Measurements from ENCODE around the gene SYNDIG1L. TPM values are rescaled to one million over a fixed set of nuclear protein-coding genes. Genes with fewer than 3 reads are reported as not detected.
A peak's percentile ranks its signal among the peaks of the same experiment; 100 is the strongest.

The SYNDIG1L gene
- total and polyA plus RNA-seq, 5 donors from 2014 or later = not detected

- Histone ChIP-seq H3K9me3 (ENCODE audit: control insufficient read depth in 2 of 2, low read length in 2 of 2) (no peaks in the 10 kb centered on the region), H3K27me3 (ENCODE audit: control insufficient read depth, insufficient read depth, low read length) (peaks cover 19% of the 10 kb centered on the region), H3K27ac (ENCODE audit: insufficient read depth, low read length, poor library complexity, severe bottlenecking) (no peak overlapping the region), H3K4me3 (ENCODE audit: low read depth, low read length) (no peak overlapping the region), H3K36me3 (ENCODE audit: control insufficient read depth, insufficient read depth, low read length) (no peaks in the 10 kb centered on the region), H3K4me1 (ENCODE audit: control insufficient read depth, insufficient read depth, low read length, poor library complexity, severe bottlenecking) (no peaks in the 10 kb centered on the region)
- Mint-ChIP-seq H3K4me3 (no peak overlapping the region), H3K27me3 (peaks cover 43% of the 10 kb centered on the region), H3K9me3 (peaks cover 0 to 2% (median 0%) of the 10 kb centered on the region in 7 donors), H3K36me3 (peaks cover 3% of the 10 kb centered on the region), H3K27ac (no peak overlapping the region), H3K4me1 (peaks cover 0 to 3% (median 0%) of the 10 kb centered on the region in 4 donors)
- ATAC-seq (ENCODE audit: low read depth in 2 of 2) = no peak
- DNase-seq = no peak
Measured at GRCh38 chr14:74429221-74429691, 3.2 kb upstream of the SYNDIG1L start.

GRCh38 chr14:74427651-74428050, 1.6 kb upstream of the SYNDIG1L start:
- Mint-ChIP-seq H3K4me1 (peaks cover 0 to 3% (median 0%) of the 10 kb centered on the region in 4 donors), H3K9me3 (peaks cover 0 to 4% (median 0%) of the 10 kb centered on the region in 7 donors), H3K27me3 (peaks cover 51% of the 10 kb centered on the region), H3K27ac (no peak overlapping the region), H3K36me3 (peaks cover 3% of the 10 kb centered on the region), H3K4me3 (no peak overlapping the region)
- H3K27me3 ChIP-seq (ENCODE audit: control insufficient read depth, insufficient read depth, low read length) = peaks cover 19% of the 10 kb centered on the region
- ATAC-seq (ENCODE audit: low read depth in 2 of 2) (no peak), DNase-seq (no peak)
- no peaks in the 10 kb centered on the region for H3K4me1 ChIP-seq (ENCODE audit: control insufficient read depth, insufficient read depth, low read length, poor library complexity, severe bottlenecking)
- H3K27ac ChIP-seq (ENCODE audit: insufficient read depth, low read length, poor library complexity, severe bottlenecking) = no peak overlapping the region
- no peak overlapping the region for H3K4me3 ChIP-seq (ENCODE audit: low read depth, low read length)
- no peaks in the 10 kb centered on the region for H3K36me3 ChIP-seq (ENCODE audit: control insufficient read depth, insufficient read depth, low read length)
- H3K9me3 ChIP-seq (ENCODE audit: control insufficient read depth in 2 of 2, low read length in 2 of 2) = no peaks in the 10 kb centered on the region

GRCh38 chr14:74425525-74426201, 347 bp downstream of the SYNDIG1L start:
- H3K4me1 Mint-ChIP-seq = peaks cover 0 to 3% (median 0%) of the 10 kb centered on the region in 4 donors
- DNase-seq (peak; percentile 11 to 55 (median 17)), ATAC-seq (ENCODE audit: low read depth in 2 of 2) (peak; percentile 54)
- H3K36me3 Mint-ChIP-seq = peaks cover 3% of the 10 kb centered on the region
- H3K27me3 Mint-ChIP-seq = peaks cover 65% of the 10 kb centered on the region
- no peak overlapping the region for H3K27ac Mint-ChIP-seq
- H3K9me3 Mint-ChIP-seq = peaks cover 0 to 6% (median 2%) of the 10 kb centered on the region in 7 donors
- Histone ChIP-seq H3K36me3 (ENCODE audit: control insufficient read depth, insufficient read depth, low read length) (no peaks in the 10 kb centered on the region), H3K4me1 (ENCODE audit: control insufficient read depth, insufficient read depth, low read length, poor library complexity, severe bottlenecking) (no peaks in the 10 kb centered on the region), H3K27me3 (ENCODE audit: control insufficient read depth, insufficient read depth, low read length) (peaks cover 16% of the 10 kb centered on the region), H3K27ac (ENCODE audit: insufficient read depth, low read length, poor library complexity, severe bottlenecking) (no peak overlapping the region), H3K9me3 (ENCODE audit: control insufficient read depth in 2 of 2, low read length in 2 of 2) (no peaks in the 10 kb centered on the region), H3K4me3 (ENCODE audit: low read depth, low read length) (no peak overlapping the region)
- no peak overlapping the region for H3K4me3 Mint-ChIP-seq

GRCh38 chr14:74424606-74425005, 1.4 kb downstream of the SYNDIG1L start:
- ATAC-seq (ENCODE audit: low read depth in 2 of 2) = no peak

GRCh38 chr14:74423246-74423645, 2.8 kb downstream of the SYNDIG1L start:
- no peak for ATAC-seq (ENCODE audit: low read depth in 2 of 2)
- peaks cover 55% of the 10 kb centered on the region for H3K27me3 Mint-ChIP-seq
- Histone ChIP-seq H3K4me3 (ENCODE audit: low read depth, low read length) (no peak overlapping the region), H3K27me3 (ENCODE audit: control insufficient read depth, insufficient read depth, low read length) (peaks cover 25% of the 10 kb centered on the region), H3K27ac (ENCODE audit: insufficient read depth, low read length, poor library complexity, severe bottlenecking) (no peak overlapping the region), H3K36me3 (ENCODE audit: control insufficient read depth, insufficient read depth, low read length) (no peaks in the 10 kb centered on the region), H3K9me3 (ENCODE audit: control insufficient read depth in 2 of 2, low read length in 2 of 2) (no peaks in the 10 kb centered on the region), H3K4me1 (ENCODE audit: control insufficient read depth, insufficient read depth, low read length, poor library complexity, severe bottlenecking) (no peaks in the 10 kb centered on the region)
- H3K4me1 Mint-ChIP-seq = peaks cover 0 to 3% (median 0%) of the 10 kb centered on the region in 4 donors
- no peak overlapping the region for H3K4me3 Mint-ChIP-seq
- DNase-seq = no peak
- H3K36me3 Mint-ChIP-seq = peaks cover 3% of the 10 kb centered on the region
- peaks cover 0 to 6% (median 2%) of the 10 kb centered on the region in 7 donors for H3K9me3 Mint-ChIP-seq
- H3K27ac Mint-ChIP-seq = no peak overlapping the region

More at GRCh38 chr14:74424606-74425005, 1.4 kb downstream of the SYNDIG1L start:
- Mint-ChIP-seq H3K4me1 (peaks cover 0 to 3% (median 0%) of the 10 kb centered on the region in 4 donors), H3K4me3 (no peak overlapping the region), H3K36me3 (peaks cover 3% of the 10 kb centered on the region), H3K27me3 (peaks cover 65% of the 10 kb centered on the region), H3K27ac (no peak overlapping the region), H3K9me3 (peaks cover 0 to 6% (median 2%) of the 10 kb centered on the region in 7 donors)
- H3K27me3 ChIP-seq (ENCODE audit: control insufficient read depth, insufficient read depth, low read length) = peaks cover 17% of the 10 kb centered on the region
- no peak for DNase-seq
- H3K4me1 ChIP-seq (ENCODE audit: control insufficient read depth, insufficient read depth, low read length, poor library complexity, severe bottlenecking) = no peaks in the 10 kb centered on the region
- H3K27ac ChIP-seq (ENCODE audit: insufficient read depth, low read length, poor library complexity, severe bottlenecking) = no peak overlapping the region
- no peak overlapping the region for H3K4me3 ChIP-seq (ENCODE audit: low read depth, low read length)
- no peaks in the 10 kb centered on the region for H3K9me3 ChIP-seq (ENCODE audit: control insufficient read depth in 2 of 2, low read length in 2 of 2)
- no peaks in the 10 kb centered on the region for H3K36me3 ChIP-seq (ENCODE audit: control insufficient read depth, insufficient read depth, low read length)

GRCh38 chr14:74421981-74422380, 4.0 kb downstream of the SYNDIG1L start:
- no peaks in the 10 kb centered on the region for H3K9me3 ChIP-seq (ENCODE audit: control insufficient read depth in 2 of 2, low read length in 2 of 2)
- H3K36me3 ChIP-seq (ENCODE audit: control insufficient read depth, insufficient read depth, low read length) = no peaks in the 10 kb centered on the region
- H3K4me1 Mint-ChIP-seq = peaks cover 0 to 3% (median 0%) of the 10 kb centered on the region in 4 donors
- no peak for ATAC-seq (ENCODE audit: low read depth in 2 of 2)
- peaks cover 43% of the 10 kb centered on the region for H3K27me3 Mint-ChIP-seq
- no peak overlapping the region for H3K4me3 ChIP-seq (ENCODE audit: low read depth, low read length)
- H3K27ac ChIP-seq (ENCODE audit: insufficient read depth, low read length, poor library complexity, severe bottlenecking) = no peak overlapping the region
- no peak overlapping the region for H3K4me3 Mint-ChIP-seq
- no peaks in the 10 kb centered on the region for H3K4me1 ChIP-seq (ENCODE audit: control insufficient read depth, insufficient read depth, low read length, poor library complexity, severe bottlenecking)
- no peak overlapping the region for H3K27ac Mint-ChIP-seq
- peaks cover 27% of the 10 kb centered on the region for H3K27me3 ChIP-seq (ENCODE audit: control insufficient read depth, insufficient read depth, low read length)
- no peaks in the 10 kb centered on the region for H3K36me3 Mint-ChIP-seq
- DNase-seq = no peak
- H3K9me3 Mint-ChIP-seq = peaks cover 0 to 6% (median 2%) of the 10 kb centered on the region in 7 donors

GRCh38 chr14:74419086-74419485, 6.9 kb downstream of the SYNDIG1L start:
- Histone ChIP-seq H3K4me1 (ENCODE audit: control insufficient read depth, insufficient read depth, low read length, poor library complexity, severe bottlenecking) (no peaks in the 10 kb centered on the region), H3K36me3 (ENCODE audit: control insufficient read depth, insufficient read depth, low read length) (no peaks in the 10 kb centered on the region), H3K27me3 (ENCODE audit: control insufficient read depth, insufficient read depth, low read length) (peaks cover 14% of the 10 kb centered on the region), H3K27ac (ENCODE audit: insufficient read depth, low read length, poor library complexity, severe bottlenecking) (no peak overlapping the region), H3K9me3 (ENCODE audit: control insufficient read depth in 2 of 2, low read length in 2 of 2) (no peaks in the 10 kb centered on the region), H3K4me3 (ENCODE audit: low read depth, low read length) (no peak overlapping the region)
- H3K4me3 Mint-ChIP-seq = no peak overlapping the region
- no peak for ATAC-seq (ENCODE audit: low read depth in 2 of 2)
- peaks cover 0 to 4% (median 1%) of the 10 kb centered on the region in 7 donors for H3K9me3 Mint-ChIP-seq
- DNase-seq = no peak
- H3K27me3 Mint-ChIP-seq = peaks cover 27% of the 10 kb centered on the region
- H3K27ac Mint-ChIP-seq = no peak overlapping the region
- H3K36me3 Mint-ChIP-seq = no peaks in the 10 kb centered on the region
- H3K4me1 Mint-ChIP-seq = no peaks in the 10 kb centered on the region

- ATAC-seq (ENCODE audit: low read depth in 2 of 2) (no peak), DNase-seq (no peak)
- Histone ChIP-seq H3K9me3 (ENCODE audit: control insufficient read depth in 2 of 2, low read length in 2 of 2) (no peaks in the 10 kb centered on the region), H3K27me3 (ENCODE audit: control insufficient read depth, insufficient read depth, low read length) (peaks cover 16% of the 10 kb centered on the region), H3K36me3 (ENCODE audit: control insufficient read depth, insufficient read depth, low read length) (no peaks in the 10 kb centered on the region), H3K27ac (ENCODE audit: insufficient read depth, low read length, poor library complexity, severe bottlenecking) (no peak overlapping the region), H3K4me1 (ENCODE audit: control insufficient read depth, insufficient read depth, low read length, poor library complexity, severe bottlenecking) (no peaks in the 10 kb centered on the region), H3K4me3 (ENCODE audit: low read depth, low read length) (no peak overlapping the region)
- no peak overlapping the region for H3K4me3 Mint-ChIP-seq
- no peak overlapping the region for H3K27ac Mint-ChIP-seq
- peaks cover 19% of the 10 kb centered on the region for H3K27me3 Mint-ChIP-seq
- H3K36me3 Mint-ChIP-seq = no peaks in the 10 kb centered on the region
- H3K9me3 Mint-ChIP-seq = peaks cover 0 to 3% (median 2%) of the 10 kb centered on the region in 7 donors
- no peaks in the 10 kb centered on the region for H3K4me1 Mint-ChIP-seq
Measured at GRCh38 chr14:74418031-74418430, 8.0 kb downstream of the SYNDIG1L start.

All from CD4-positive, CD25-positive, alpha-beta regulatory T cell (primary cell).